Cardiac muscle cell (in vitro differentiated cells and primary cell): Measurements from ENCODE around the gene RRBP1. TPM values are rescaled to one million over a fixed set of nuclear protein-coding genes. Genes with fewer than 3 reads are reported as not detected.
A peak's percentile ranks its signal among the peaks of the same experiment; 100 is the strongest.

Source experiments
- DNase-seq, 2 donors: peaks; one replicate each; pipeline versions ENCODE4 v3.0.0 to v3.0.0-alpha.2; 2010 to 2017; ENCODE audit warnings: low read depth in 1 of 2, low spot score in 1 of 2
- H3K27ac ChIP-seq: fragments of 200-600 bp; sonication (generic); 2 replicates; pipeline ENCODE4 v1.5.1; 2016
- H3K27me3 ChIP-seq: fragments of 200-600 bp; sonication (generic); 2 replicates; pipeline ENCODE4 v1.6.0; 2016; ENCODE audit warnings: control low read depth
- H3K36me3 ChIP-seq: fragments of 200-600 bp; sonication (generic); 2 replicates; pipeline ENCODE4 v1.5.1; 2016; ENCODE audit warnings: control low read depth
- H3K4me1 ChIP-seq: fragments of 200-600 bp; sonication (generic); 2 replicates; pipeline ENCODE4 v1.8.1; 2017; ENCODE audit warnings: low read depth, mild to moderate bottlenecking, mixed run types
- H3K4me3 ChIP-seq: fragments of 200-600 bp; sonication (generic); 2 replicates; pipeline ENCODE4 v1.5.1; 2016; ENCODE audit warnings: mild to moderate bottlenecking
- H3K9me3 ChIP-seq: fragments of 200-600 bp; sonication (generic); 2 replicates; pipeline ENCODE4 v1.5.1; 2017; ENCODE audit warnings: low read depth, mild to moderate bottlenecking, control low read depth
- CTCF ChIP-seq: IDR thresholded peaks from 2 replicates; pipeline ENCODE4 v1.5.1; 2012; ENCODE audit warnings: low read depth, mild to moderate bottlenecking, low read length
- polyA plus RNA-seq: library from polyadenylated mRNA; unstranded; fragments of >200 nt; fragmentation: Nextera tagmentation; extraction: Ambion mirVana; gene quantifications from 2 replicates; pipeline ENCODE4 v1.2.1, GENCODE V29; 2016
- total RNA-seq: library from RNA; depleted of rRNA; stranded (reverse); fragments of >200 nt; gene quantifications from 2 replicates; pipeline ENCODE4 v1.2.3, GENCODE V29; 2016

The RRBP1 gene
- total and polyA plus RNA-seq, 2 experiments from 2014 or later, result 50.7 to 77.5 TPM

DNA sequence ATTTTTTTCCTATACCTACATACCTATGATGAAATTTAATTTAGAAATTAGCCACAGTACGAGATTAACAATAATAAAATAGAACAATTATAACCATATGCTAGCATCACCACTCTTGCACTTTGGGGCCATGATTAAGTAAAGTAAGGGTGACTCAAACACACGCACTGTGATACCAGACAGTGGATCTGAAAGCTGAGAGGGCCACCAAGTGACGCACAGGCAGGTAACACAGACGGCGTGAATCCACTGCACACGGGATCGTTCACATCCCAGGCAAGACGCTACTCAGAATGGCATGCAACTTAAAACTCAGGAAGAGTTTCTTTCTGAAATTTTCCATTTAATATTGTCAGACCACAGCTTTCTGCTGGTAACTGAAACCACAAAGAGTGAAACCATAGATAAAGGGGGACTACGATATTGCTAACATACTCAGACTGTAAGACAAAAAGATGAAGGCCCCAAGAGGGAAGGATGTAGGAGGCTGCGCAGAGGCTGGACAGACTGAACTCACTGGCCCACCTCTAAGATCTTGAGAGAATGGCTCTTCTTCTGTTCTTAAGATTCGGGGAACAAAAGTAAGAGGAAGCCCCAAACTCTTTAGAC is 17.9 kb downstream of the RRBP1 start:
- no peak overlapping the region for H3K4me3 ChIP-seq
- peak in 1 of 2 donors; percentile 60 for DNase-seq
- no peak overlapping the region for H3K27ac ChIP-seq

GRCh38 chr20:17663486-17663885 is 18.6 kb downstream of the RRBP1 start:
- Histone ChIP-seq H3K9me3 (no peaks in the 10 kb centered on the region), H3K4me1 (no peaks in the 10 kb centered on the region), H3K36me3 (no peaks in the 10 kb centered on the region), H3K4me3 (no peak overlapping the region), H3K27me3 (no peaks in the 10 kb centered on the region), H3K27ac (no peak overlapping the region)
- peak in 1 of 2 donors; percentile 30 for DNase-seq
- no peak for TF ChIP-seq CTCF

More for the DNA sequence above, 17.9 kb downstream of the RRBP1 start:
- H3K36me3 ChIP-seq, result no peaks in the 10 kb centered on the region
- H3K27me3 ChIP-seq, result no peaks in the 10 kb centered on the region
- TF ChIP-seq CTCF, result no peak
- no peaks in the 10 kb centered on the region for H3K4me1 ChIP-seq
- no peaks in the 10 kb centered on the region for H3K9me3 ChIP-seq

GRCh38 chr20:17663040-17663399 is 19.0 kb downstream of the RRBP1 start:
- no peak for DNase-seq
- no peak overlapping the region for H3K27ac ChIP-seq
- no peaks in the 10 kb centered on the region for H3K36me3 ChIP-seq
- no peak overlapping the region for H3K4me3 ChIP-seq
- TF ChIP-seq CTCF, result no peak
- H3K27me3 ChIP-seq, result no peaks in the 10 kb centered on the region
- no peaks in the 10 kb centered on the region for H3K4me1 ChIP-seq
- no peaks in the 10 kb centered on the region for H3K9me3 ChIP-seq

- Histone ChIP-seq H3K4me1 (peaks cover 1% of the 10 kb centered on the region), H3K27ac (no peak overlapping the region), H3K36me3 (no peaks in the 10 kb centered on the region), H3K9me3 (no peaks in the 10 kb centered on the region), H3K4me3 (no peak overlapping the region), H3K27me3 (no peaks in the 10 kb centered on the region)
- peak in 1 of 2 donors; percentile 96 for DNase-seq
- TF ChIP-seq CTCF, result no peak
Measured at GRCh38 chr20:17662333-17663039, 19.6 kb downstream of the RRBP1 start.

- H3K4me3 ChIP-seq, result no peak overlapping the region
- H3K36me3 ChIP-seq, result no peaks in the 10 kb centered on the region
- H3K27ac ChIP-seq, result peak overlapping the region; percentile 12
- peaks cover 8% of the 10 kb centered on the region for H3K4me1 ChIP-seq
- no peaks in the 10 kb centered on the region for H3K27me3 ChIP-seq
- TF ChIP-seq CTCF, result no peak
- H3K9me3 ChIP-seq, result no peaks in the 10 kb centered on the region
- DNase-seq, result peak in 1 of 2 donors; percentile 75
Measured at GRCh38 chr20:17661121-17661744, 20.8 kb downstream of the RRBP1 start.
